Measurements from ENCODE around the gene MMP28.

DNA sequence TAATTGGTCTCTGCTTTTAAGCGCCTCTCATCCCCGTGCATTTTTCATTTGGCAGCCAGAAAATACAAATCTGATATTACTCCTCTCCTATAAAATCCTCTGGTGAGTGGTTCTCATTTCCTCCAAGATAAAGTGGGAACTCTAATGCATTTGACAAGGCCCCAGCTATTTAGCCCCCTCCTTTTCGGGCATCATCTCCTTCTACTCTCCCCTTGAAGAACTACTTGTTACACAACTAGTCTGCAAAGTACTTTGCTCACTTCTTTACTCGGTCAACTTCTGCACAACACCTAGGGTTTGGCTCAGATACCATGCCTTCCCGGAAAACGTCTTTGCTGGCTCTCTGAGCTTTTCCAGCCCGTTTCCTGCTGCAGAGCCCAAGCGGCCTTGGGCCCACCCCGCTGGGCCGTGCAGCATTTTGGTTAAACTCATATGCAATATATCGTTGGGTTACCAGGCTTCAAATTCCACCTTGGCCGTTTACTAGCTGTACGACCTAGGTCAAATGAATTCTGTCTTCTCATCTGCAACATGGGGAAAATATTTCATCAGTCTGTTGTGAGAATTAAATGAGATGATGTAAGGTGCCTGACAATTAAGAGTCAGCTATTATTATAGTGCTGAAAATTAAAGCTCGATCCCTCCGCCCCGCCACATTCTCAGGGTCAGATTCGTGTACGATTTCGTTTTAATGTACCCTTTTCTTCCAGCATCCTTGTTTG lies 13.0 kb upstream of the MMP28 start:
- TF ChIP-seq, protein P1, sequence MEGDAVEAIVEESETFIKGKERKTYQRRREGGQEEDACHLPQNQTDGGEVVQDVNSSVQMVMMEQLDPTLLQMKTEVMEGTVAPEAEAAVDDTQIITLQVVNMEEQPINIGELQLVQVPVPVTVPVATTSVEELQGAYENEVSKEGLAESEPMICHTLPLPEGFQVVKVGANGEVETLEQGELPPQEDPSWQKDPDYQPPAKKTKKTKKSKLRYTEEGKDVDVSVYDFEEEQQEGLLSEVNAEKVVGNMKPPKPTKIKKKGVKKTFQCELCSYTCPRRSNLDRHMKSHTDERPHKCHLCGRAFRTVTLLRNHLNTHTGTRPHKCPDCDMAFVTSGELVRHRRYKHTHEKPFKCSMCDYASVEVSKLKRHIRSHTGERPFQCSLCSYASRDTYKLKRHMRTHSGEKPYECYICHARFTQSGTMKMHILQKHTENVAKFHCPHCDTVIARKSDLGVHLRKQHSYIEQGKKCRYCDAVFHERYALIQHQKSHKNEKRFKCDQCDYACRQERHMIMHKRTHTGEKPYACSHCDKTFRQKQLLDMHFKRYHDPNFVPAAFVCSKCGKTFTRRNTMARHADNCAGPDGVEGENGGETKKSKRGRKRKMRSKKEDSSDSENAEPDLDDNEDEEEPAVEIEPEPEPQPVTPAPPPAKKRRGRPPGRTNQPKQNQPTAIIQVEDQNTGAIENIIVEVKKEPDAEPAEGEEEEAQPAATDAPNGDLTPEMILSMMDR (IDR thresholded peaks at IDR 0.05; ENCODE audit: low read depth, low read length, poor library complexity, severe bottlenecking): no peak
- no peak for TF ChIP-seq EZH2phosphoT487 (IDR thresholded peaks at IDR 0.05; ENCODE audit: borderline replicate concordance, low read length)
